RCC 7860 (cell line): ENCODE results near the gene LY6G5C.

Experiments used
- DNase-seq: peaks from one replicate; pipeline ENCODE4 v3.0.0-alpha.2; 2015; ENCODE audit warnings: low spot score
- FAIRE-seq: peaks from 2 replicates; lab custom pipeline; 2012; peaks lifted over from hg19 to GRCh38; lab: Jason Lieb, UNC

LY6G5C gene

GRCh38 chr6:31642798-31643570 lies 37.9 kb downstream of the LY6G5C start:
- FAIRE-seq (no peak), DNase-seq (no peak)

- FAIRE-seq, result no peak
- no peak for DNase-seq
Observed at GRCh38 chr6:31641370-31641769, 39.5 kb downstream of the LY6G5C start.

GRCh38 chr6:31640612-31641011 lies 40.3 kb downstream of the LY6G5C start:
- FAIRE-seq (no peak), DNase-seq (no peak)

GRCh38 chr6:31639449-31639861 lies 41.4 kb downstream of the LY6G5C start:
- no peak for FAIRE-seq
- DNase-seq, result no peak

DNA sequence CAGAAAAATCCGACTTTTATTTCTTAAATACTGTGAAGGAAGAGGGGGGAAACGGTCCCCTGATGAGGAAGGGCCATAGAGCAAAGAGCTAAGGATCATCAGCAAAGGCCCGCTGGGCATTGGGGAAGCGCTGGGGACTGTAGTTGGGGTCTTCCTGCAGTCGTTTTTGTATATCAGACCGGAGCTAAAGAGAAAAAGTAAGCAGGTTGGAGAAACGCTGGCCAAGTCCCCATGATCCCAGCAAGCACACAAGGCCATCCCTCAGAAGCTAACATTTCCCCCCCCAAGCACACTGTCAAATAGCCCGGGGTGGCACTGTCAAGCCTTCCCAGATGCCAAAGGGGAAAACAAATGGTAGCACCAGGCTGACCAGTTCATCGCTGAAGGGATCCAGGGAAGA lies 41.8 kb downstream of the LY6G5C start:
- DNase-seq, result no peak
- FAIRE-seq, result no peak

- no peak for DNase-seq
- no peak for FAIRE-seq
Observed at GRCh38 chr6:31636698-31637596, 43.9 kb downstream of the LY6G5C start.

DNA sequence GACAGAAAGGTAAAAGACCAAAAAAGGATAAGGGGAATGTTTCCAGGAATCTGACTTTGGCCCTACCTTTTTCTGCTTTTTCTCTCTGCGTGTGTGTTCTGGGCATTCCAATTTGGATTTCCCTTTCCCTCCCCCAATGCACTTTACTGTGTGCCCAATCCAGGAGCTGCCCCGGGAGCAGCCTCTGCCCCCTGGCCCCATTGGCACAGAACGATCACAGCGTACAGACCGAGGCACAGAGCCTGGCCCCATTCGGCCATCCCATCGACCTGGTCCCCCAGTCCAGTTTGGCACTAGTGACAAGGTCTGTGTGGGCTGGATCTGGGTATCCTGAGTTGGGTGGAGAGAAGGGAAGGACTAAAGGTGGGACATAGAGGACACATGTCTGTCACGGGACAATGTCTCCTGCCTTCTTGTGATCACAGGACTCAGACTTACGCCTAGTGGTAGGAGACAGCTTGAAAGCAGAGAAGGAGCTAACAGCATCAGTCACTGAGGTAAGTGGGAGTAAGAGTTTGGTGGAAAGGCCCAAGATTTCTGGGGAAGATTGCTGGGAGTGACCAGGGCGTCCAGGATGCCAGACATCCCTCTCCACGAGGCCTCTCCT lies 45.8 kb downstream of the LY6G5C start:
- FAIRE-seq, result no peak
- no peak for DNase-seq

GRCh38 chr6:31634131-31634530 lies 46.7 kb downstream of the LY6G5C start:
- no peak for FAIRE-seq
- no peak for DNase-seq

- no peak for DNase-seq
- FAIRE-seq, result no peak
Observed at GRCh38 chr6:31633447-31633846, 47.4 kb downstream of the LY6G5C start.

GRCh38 chr6:31632279-31632946 lies 48.5 kb downstream of the LY6G5C start:
- FAIRE-seq (no peak), DNase-seq (no peak)

DNA sequence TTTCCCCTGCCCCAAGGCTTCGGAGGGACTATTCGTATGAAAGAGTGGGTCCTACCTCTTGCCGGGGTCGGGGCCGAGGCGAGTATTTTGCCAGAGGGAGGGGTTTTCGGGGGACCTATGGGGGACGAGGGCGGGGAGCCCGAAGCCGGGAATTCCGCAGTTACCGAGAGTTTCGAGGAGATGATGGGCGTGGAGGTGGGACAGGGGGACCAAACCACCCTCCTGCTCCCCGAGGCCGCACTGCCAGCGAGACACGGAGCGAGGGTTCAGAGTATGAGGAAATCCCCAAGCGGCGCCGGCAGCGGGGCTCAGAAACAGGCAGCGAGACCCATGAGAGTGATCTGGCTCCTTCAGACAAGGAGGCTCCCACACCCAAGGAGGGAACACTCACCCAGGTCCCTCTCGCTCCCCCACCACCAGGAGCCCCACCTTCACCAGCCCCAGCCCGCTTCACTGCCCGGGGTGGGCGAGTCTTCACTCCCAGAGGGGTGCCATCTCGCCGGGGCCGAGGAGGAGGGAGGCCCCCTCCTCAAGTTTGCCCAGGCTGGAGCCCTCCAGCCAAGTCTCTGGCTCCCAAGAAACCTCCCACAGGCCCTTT lies 49.1 kb downstream of the LY6G5C start:
- DNase-seq, result no peak

DNA sequence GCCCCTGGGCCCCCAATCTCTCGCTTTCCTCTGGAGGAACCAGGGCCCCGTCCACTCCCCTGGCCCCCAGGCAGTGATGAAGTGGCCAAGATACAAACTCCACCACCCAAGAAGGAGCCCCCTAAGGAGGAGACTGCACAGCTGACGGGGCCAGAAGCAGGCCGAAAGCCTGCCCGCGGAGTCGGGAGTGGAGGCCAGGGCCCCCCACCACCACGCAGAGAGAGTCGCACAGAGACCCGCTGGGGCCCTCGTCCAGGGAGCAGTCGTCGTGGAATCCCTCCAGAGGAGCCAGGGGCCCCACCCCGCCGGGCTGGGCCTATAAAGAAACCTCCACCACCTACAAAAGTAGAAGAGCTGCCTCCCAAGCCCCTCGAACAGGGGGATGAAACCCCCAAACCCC lies 49.7 kb downstream of the LY6G5C start:
- DNase-seq (no peak), FAIRE-seq (no peak)

More for the DNA sequence above, 49.1 kb downstream of the LY6G5C start:
- FAIRE-seq, result no peak

DNA sequence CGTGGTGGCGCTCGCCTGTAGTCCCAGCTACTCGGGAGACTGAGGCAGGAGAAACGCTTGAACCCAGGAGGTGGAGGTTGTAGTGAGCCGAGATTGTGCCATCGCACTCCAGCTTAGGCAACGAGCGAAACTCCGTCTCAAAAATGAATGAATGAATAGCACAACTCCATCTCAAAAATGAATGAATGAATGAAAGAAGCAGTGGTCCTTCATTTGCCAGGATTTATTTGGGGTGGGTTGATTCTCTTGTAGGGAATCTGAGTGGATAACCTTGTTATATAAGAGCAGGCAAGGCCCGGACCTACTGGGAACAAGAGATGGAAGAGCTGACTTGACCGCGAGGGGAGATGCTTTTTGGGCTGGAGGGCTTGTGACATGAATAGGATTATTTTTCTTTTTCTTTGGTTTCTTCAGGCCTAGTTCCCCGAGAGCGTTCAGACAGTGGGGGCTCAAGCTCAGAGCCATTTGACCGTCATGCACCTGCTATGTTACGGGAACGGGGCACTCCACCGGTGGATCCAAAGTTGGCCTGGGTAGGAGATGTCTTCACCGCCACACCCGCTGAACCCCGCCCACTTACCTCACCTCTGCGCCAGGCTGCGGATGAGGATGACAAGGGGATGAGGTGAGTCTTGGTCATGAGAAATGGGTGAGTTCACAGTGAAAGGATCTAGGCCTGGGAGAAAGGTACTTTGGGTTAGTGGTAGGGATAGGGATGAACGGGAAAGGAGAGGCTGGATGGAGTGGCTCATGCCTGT lies 50.5 kb downstream of the LY6G5C start:
- no peak for DNase-seq
- no peak for FAIRE-seq

GRCh38 chr6:31629014-31629413 lies 51.9 kb downstream of the LY6G5C start:
- FAIRE-seq, result no peak
- no peak for DNase-seq

- FAIRE-seq (no peak), DNase-seq (no peak)
Observed at GRCh38 chr6:31627690-31628287, 53.1 kb downstream of the LY6G5C start.

DNA sequence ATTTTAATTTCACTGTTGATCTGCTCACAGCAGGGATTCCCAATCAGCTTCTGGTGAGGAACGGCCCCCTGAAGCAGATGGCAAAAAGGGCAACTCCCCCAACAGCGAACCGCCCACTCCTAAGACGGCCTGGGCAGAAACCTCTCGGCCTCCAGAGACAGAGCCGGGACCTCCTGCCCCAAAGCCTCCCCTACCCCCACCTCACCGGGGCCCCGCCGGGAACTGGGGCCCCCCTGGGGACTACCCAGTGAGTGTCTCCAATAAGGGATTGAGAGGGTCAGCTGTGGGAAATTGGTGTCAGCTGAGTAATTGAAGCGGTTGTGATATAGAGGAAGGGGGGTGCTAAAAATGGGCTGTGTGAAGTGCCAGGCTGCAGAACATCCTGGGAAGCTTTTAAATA lies 53.9 kb downstream of the LY6G5C start:
- DNase-seq (no peak), FAIRE-seq (no peak)
